Type B pancreatic cell (in vitro differentiated cells): ENCODE data around the gene SHROOM1. TPM values are rescaled to one million over a fixed set of nuclear protein-coding genes. Genes with fewer than 3 reads are reported as not detected.

Experiments
- DNase-seq: peaks from one replicate; pipeline ENCODE4 v3.0.0; 2021; ENCODE audit warnings: mixed read lengths; ENCODE audit not compliant: unreplicated experiment; ENCODE audit errors: extremely low spot score
- H3K27ac Mint-ChIP-seq: 2 replicates; pipeline ENCODE4 v1.8.0; 2021; ENCODE audit warnings: mild to moderate bottlenecking, mixed read lengths
- H3K27me3 Mint-ChIP-seq: 2 replicates; pipeline ENCODE4 v1.8.0; 2021; ENCODE audit warnings: mixed read lengths
- H3K36me3 Mint-ChIP-seq: 2 replicates; pipeline ENCODE4 v1.8.0; 2021; ENCODE audit warnings: mixed read lengths
- H3K4me1 Mint-ChIP-seq: one replicate; pipeline ENCODE4 v1.8.0; 2021; ENCODE audit warnings: mixed read lengths; ENCODE audit not compliant: unreplicated experiment
- H3K4me3 Mint-ChIP-seq: 2 replicates; pipeline ENCODE4 v1.8.0; 2021; ENCODE audit warnings: mild to moderate bottlenecking, mixed read lengths
- H3K9me3 Mint-ChIP-seq: 2 replicates; pipeline ENCODE4 v1.8.0; 2021; ENCODE audit warnings: mixed read lengths
- total RNA-seq: library from RNA; stranded (reverse); gene quantifications from 2 replicates; pipeline ENCODE4 v1.2.1, GENCODE V29; 2021; ENCODE audit warnings: low replicate concordance
- TF ChIP-seq, protein P1 (sequence below): fragments of 200-600 bp; sonication (generic); conservative IDR thresholded peaks from 2 replicates; pipeline ENCODE4 v1.5.0; 2021; ENCODE audit warnings: antibody characterized with exemption, mild to moderate bottlenecking

Gene SHROOM1
- total RNA-seq, 1 donor from 2014 or later = 7.2 TPM

DNA sequence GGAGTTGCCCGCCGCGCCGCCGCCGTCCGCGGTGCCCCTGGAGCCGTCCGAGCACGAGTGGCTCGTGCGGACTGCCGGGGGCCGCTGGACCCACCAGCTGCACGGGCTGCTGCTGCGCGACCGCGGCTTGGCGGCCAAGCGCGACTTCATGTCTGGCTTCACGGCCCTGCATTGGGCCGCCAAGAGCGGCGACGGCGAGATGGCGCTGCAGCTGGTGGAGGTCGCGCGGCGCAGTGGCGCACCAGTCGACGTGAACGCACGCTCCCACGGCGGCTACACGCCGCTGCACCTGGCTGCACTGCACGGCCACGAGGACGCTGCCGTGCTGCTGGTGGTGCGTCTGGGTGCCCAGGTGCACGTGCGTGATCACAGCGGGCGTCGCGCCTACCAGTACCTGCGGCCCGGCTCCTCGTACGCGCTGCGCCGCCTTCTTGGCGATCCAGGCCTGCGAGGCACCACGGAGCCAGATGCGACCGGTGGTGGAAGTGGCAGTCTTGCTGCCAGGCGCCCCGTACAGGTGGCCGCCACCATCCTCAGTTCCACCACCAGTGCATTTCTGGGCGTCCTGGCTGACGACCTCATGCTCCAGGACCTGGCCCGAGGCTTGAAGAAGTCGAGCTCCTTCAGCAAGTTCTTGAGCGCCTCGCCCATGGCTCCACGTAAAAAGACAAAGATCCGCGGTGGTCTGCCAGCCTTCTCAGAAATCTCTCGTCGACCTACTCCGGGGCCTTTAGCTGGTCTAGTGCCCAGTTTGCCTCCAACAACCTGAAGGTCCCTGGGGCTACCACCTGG lies 15.7 kb downstream of the SHROOM1 start:
- Mint-ChIP-seq H3K4me3 (peak overlapping the region; percentile 76), H3K36me3 (no peaks in the 10 kb centered on the region), H3K4me1 (no peaks in the 10 kb centered on the region), H3K27me3 (peaks cover 53% of the 10 kb centered on the region), H3K27ac (peak overlapping the region; percentile 6), H3K9me3 (no peaks in the 10 kb centered on the region)
- TF ChIP-seq, protein P1, sequence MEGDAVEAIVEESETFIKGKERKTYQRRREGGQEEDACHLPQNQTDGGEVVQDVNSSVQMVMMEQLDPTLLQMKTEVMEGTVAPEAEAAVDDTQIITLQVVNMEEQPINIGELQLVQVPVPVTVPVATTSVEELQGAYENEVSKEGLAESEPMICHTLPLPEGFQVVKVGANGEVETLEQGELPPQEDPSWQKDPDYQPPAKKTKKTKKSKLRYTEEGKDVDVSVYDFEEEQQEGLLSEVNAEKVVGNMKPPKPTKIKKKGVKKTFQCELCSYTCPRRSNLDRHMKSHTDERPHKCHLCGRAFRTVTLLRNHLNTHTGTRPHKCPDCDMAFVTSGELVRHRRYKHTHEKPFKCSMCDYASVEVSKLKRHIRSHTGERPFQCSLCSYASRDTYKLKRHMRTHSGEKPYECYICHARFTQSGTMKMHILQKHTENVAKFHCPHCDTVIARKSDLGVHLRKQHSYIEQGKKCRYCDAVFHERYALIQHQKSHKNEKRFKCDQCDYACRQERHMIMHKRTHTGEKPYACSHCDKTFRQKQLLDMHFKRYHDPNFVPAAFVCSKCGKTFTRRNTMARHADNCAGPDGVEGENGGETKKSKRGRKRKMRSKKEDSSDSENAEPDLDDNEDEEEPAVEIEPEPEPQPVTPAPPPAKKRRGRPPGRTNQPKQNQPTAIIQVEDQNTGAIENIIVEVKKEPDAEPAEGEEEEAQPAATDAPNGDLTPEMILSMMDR = no peak
- no peak for DNase-seq

- H3K36me3 Mint-ChIP-seq = no peaks in the 10 kb centered on the region
- H3K4me3 Mint-ChIP-seq = peak overlapping the region; percentile 41
- TF ChIP-seq, protein P1 = no peak
- peaks cover 5% of the 10 kb centered on the region for H3K4me1 Mint-ChIP-seq
- H3K27ac Mint-ChIP-seq = no peak overlapping the region
- no peak for DNase-seq
- peaks cover 58% of the 10 kb centered on the region for H3K27me3 Mint-ChIP-seq
- no peaks in the 10 kb centered on the region for H3K9me3 Mint-ChIP-seq
Observed at GRCh38 chr5:132813599-132814502, 16.6 kb downstream of the SHROOM1 start.

DNA sequence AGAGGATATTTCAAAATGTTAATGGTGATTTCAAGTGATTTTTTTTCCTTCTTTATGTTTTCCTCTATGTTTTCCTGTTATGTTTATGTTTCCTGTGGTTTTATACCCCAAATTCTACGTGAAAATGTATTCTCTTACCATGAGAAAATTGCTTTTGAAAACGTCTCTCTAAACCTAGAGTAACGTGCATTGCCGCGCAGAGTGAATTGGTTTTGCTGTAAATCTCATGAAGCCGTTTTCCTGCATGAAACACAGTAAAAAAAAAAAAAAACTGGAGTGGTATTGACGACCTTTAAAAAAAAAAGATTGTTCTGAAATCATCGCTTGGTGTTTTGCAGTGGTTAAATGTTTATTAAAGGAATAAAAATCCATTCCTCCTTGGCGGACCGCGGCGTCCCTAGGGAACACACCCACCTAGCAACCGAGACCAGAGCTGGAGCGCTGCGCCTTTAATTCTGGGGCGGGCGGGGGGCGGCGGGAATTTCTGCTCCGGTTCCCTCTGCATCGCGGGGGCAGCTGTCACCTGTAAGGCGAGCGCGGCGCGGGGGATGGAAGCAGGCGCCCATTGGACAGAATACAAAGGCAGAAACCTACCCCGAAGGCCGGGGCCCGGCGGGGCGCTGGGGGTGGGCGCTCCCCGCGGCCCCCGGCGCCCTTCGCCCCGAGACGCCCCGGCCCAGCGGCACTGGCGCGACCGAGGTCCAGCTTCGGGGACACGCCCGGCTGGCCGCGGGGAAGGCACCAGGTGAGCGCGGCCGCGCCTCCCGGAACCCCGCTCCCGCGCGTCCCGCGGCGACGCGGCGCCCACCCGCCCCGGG lies 17.5 kb downstream of the SHROOM1 start, which contains the start of gene SOWAHA:
Gene SOWAHA (plus strand): TSS at position 522 of the 818 bp plus-strand sequence. CDS start 320 bp downstream, outside the sequence.
- peaks cover 63% of the 10 kb centered on the region for H3K27me3 Mint-ChIP-seq
- H3K4me3 Mint-ChIP-seq = peak within 1 kb of the TSS; percentile 88
- no peak for DNase-seq
- H3K27ac Mint-ChIP-seq = peak within 1 kb of the TSS; percentile 3
- no peaks in the 10 kb centered on the region for H3K9me3 Mint-ChIP-seq
- TF ChIP-seq, protein P1 = no peak
- no peaks in the 10 kb centered on the region for H3K36me3 Mint-ChIP-seq
- peaks cover 8% of the 10 kb centered on the region for H3K4me1 Mint-ChIP-seq

GRCh38 chr5:132812123-132812765 lies 18.2 kb downstream of the SHROOM1 start:
- DNase-seq = no peak
- no peaks in the 10 kb centered on the region for H3K36me3 Mint-ChIP-seq
- peak overlapping the region; percentile 88 for H3K4me3 Mint-ChIP-seq
- TF ChIP-seq, protein P1 = no peak
- peak overlapping the region; percentile 3 for H3K27ac Mint-ChIP-seq
- H3K27me3 Mint-ChIP-seq = peaks cover 63% of the 10 kb centered on the region
- H3K4me1 Mint-ChIP-seq = peaks cover 13% of the 10 kb centered on the region
- H3K9me3 Mint-ChIP-seq = no peaks in the 10 kb centered on the region

DNA sequence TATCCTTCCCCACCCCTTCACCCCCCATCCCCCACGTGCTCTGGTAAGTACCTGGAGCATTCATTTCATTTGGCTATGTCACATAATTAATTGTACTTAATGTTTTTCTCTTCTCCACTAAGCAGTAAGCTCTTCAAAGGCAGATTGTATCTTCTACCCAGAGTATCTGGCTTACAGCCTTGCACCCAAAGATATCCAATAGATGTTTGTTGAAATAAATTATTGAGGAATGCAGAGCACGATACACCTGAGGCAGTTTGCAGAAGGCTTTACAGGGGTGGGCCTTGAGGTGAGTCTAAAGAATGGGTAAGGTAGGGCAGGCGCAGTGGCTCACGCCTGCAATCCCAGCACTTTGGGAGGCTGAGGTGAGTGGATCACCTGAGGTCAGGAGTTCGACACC lies 19.8 kb downstream of the SHROOM1 start:
- peaks cover 55% of the 10 kb centered on the region for H3K27me3 Mint-ChIP-seq
- DNase-seq = no peak
- TF ChIP-seq, protein P1 = no peak
- no peak overlapping the region for H3K4me3 Mint-ChIP-seq
- H3K4me1 Mint-ChIP-seq = peaks cover 14% of the 10 kb centered on the region
- no peak overlapping the region for H3K27ac Mint-ChIP-seq
- H3K36me3 Mint-ChIP-seq = no peaks in the 10 kb centered on the region
- no peaks in the 10 kb centered on the region for H3K9me3 Mint-ChIP-seq
